ENCODE results near the gene PPL.

PPL gene

DNA sequence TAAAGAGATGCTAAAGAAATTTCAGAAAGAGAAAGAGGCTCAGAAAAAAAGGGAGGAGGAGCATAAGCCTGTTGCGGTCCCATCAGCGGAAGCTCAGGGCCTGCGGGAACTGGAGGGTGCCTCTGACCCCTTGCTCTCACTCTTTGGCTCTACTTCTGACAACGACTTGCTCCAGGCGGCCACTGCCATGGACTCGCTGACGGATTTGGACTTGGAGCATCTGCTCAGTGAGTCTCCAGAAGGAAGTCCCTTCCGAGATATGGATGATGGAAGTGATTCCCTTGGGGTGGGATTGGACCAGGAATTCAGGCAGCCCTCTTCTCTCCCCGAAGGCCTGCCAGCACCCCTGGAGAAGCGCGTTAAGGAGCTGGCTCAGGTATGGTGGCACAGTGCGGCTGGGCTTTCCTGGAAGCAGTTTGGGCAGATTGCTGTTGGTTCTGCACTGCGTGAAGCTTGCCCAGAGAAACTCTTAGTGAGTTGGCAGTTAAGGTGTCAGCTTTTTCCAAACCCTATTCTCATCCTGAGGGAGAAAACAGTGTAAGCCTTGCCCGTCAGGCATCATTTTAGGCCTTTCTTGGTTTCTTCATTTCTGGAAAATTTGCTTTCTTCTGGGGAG is 76.1 kb downstream of the PPL start:
- DNase-seq (ENCODE audit: low read depth): no peak

DNA sequence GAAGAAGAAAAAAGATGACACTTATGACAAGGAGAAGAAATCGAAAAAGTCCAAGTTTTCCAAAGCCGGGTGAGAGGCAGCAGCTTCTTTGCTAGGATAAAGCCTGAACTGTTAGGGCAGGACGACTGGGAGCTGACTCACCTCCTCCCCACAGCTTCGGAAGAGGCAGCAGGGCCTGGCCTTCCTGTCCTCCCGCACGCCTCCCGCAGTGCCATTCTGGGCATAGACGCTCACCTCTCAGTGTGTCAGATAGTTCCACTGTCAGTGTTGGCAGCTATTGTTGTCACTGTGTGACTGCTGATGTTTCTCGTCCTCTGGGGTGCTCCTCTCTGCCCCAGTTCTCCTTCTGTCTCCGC is 77.1 kb downstream of the PPL start:
- no peak for DNase-seq (ENCODE audit: low read depth)

DNA sequence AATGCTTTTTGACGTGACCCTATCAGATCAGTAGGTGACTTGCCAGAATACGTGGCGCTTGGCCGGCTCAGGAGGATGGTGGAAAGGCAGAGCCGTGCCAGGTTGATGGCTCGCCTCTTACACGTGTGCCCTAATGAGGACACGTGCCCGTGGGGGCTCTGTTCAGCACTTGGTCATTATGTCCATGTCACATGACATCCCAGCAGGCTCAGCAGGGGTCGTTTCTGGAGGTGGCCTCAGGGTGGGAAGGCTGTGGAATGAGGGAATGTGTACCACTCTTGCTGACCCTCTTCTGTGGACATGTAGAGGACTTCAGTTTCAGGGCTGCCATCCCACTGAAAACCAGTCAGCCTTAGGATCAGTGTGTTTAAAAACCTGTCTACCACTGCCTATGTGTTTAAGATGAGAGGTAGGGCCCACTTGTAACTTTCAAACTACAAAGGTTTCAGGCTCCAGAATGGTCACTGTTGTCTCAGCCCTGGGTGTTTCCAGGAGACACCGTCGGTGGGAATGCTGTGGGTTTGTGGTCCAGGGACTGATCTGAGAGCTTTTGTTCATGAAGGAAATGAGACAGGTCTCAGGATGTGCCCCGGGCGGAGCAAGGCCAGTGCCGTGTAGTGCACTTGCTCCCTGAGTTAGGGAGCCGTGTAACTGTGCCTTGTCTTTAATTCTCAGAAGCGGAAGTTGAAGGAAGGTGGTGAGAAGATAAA is 77.6 kb downstream of the PPL start:
- no peak for DNase-seq (ENCODE audit: low read depth)

DNA sequence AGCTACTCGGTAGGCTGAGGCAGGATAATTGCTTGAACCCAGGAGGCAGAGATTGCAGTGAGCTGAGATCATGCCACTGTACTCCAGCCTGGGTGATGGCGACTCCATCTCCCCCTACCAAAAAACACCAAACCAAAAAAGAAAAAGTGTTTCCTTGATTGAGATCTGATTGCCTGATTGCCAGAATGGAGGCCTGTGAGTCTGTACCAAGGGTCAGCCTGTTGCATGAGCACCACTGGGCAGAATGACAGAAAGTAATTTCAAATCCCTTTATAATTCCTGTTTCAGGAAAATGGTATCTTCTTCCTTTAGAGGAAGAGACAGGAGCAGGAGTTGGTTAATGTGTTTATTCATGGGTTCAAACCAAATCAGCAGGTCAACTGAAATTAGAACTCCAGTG is 81.1 kb downstream of the PPL start:
- DNase-seq (ENCODE audit: low read depth): no peak

DNA sequence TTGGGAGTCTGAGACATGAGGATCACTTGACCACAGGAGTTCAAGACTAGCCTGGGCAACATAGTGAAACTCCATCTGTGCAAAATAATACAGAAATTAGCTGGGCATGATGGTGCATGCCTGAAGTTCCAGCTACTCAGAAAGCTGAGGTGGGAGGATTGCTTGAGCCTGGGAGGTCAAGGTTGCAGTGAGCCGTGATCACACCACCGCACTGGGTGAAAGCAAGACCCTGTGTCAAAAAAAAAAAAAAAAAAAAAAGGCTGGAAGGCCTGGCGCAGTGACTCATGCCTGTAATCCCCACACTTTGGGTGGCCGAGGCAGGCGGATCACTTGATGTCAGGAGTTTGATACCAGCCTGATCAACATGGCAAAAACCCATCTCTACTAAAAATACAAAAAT is 81.6 kb downstream of the PPL start:
- no peak for DNase-seq (ENCODE audit: low read depth)

DNA sequence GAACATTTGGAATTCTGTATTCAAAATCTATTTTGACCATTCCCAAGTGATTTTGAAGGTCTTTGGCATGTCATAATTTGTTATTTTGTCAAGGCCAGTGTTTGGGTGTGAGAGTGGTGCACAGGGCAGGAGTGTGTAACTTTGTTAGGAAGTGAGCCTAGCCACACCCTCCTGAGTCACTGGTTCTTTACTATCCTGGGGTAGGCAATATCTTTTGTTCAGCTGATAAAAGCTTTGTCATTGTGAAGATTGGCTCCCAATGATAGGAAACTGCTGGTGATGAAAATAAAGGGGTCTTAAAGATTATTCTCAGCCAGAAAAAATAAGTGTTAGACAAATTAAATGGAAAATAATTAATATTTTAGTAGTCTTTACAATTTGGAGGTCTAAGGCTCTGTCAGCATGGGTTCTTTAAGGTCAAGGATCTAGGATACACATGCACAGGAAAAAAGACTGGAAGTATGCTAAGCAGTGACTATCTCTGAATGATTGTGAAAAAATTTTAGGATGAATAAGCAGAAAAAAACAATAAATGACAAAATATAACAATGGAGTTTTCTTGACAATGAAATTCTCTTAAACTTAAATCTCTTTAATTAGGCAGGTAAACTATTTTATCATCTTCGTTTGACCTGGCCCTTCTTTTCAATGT is 84.6 kb downstream of the PPL start:
- DNase-seq (ENCODE audit: low read depth): no peak

DNA sequence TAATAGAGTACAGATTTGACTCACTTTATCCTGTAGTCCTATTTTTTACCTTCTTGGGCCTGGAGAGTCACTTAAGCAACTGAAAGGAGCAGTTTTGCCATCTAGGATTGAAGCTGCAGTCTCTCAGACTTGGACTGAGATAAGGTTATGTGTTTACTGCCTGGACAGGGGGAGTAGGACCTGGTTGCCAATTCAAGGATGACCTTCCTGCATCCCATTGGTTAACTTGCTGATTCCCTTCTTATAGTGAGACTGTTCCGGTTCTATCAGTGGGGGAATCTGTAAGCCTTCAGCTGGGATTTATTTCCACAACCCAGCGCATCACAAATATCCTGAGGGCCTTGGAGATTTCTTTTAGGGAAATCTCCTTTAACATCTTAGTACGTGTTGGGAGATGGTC is 86.7 kb downstream of the PPL start:
- no peak for DNase-seq (ENCODE audit: low read depth)

DNA sequence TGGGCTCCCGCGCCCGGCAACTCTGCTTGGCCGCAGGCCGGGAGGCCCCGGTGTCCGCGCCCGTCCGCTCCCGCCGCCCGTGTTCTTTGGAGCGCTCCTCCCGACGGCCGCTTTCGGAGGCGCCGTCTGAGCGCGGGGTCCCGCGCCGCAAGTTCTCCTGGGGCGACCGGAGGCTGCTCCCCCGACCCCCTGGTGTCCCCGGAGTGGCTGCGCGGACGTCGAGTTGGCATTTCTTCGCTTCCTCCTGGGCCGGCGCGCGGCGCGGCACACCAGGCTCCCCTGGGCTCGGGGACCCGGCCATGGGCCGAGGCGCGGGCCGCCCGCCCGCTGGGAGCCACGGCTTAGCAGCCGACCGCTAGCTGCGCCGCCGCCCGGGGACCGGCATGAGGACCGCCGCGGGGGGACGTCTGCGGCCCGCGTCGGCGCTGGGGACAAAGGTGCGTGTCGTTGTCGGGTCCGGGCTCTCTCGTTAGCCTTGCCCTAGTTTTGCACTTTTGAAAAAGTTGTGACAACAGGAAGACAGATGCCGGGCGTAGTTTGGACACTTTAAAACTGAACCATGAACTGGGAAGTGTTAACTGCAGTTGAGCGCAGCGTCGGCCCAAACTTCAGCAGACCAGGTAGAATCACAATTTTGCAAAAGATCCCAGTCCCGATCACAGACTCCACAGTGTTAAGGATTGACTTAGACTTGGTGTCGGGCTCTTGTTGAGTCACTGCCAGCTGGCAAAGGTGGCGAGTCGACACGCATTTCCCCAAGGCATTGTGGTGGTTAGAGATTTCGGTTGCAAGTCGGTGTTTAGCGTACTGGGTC is 89.0 kb downstream of the PPL start:
- no peak for DNase-seq (ENCODE audit: low read depth)

DNA sequence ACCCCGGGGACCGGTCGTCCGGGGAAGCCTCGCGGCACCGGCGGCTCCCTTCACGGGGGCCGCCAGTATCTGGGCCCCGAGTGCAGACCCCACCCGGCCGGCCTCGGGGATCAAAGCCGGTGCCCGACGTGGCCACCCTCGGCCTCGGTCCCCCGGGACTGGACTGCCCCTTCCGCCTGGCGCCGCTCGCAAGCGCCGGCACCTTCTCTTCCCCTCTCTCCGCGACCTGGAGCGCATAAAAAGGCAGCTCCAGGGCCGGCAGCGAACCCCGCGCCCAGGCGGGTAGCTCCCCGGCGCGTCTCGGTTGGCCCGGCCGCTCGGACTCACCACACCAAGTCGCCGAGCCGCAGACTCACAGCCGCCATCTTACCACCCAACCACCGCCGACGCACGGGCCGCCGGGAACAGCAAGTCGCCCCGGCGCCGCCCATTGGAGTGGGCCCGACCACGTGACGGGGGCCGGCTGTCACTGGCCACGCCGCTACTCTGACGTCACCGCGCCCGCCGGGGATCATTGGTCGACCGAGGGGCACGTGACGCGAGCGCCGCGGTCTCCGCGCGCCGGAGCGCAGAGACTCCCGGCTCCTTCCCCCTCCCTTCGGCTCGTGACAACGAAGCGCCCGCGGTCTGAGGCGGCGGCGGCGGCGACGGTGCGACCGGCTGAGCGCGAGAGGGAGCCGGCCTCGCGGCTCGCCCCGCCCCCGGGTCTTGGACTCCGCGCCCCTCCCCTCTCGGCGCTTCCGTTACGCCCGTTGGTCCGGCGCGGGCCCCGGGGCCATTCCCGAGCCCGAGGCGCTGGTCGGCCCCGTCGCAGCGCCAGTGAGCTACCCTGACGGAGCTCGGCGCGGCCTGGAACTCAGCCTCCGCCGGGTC is 89.8 kb downstream of the PPL start, which contains the start of the genes GLYR1 and UBN1:
Gene GLYR1, minus strand, starts transcription at position 388 of the 873 bp plus-strand sequence. Its CDS starts 23 bp downstream, at position 365.
Gene UBN1, plus strand, starts transcription at position 581 of the 873 bp plus-strand sequence. CDS start 5,437 bp downstream, outside the sequence.
- DNase-seq (ENCODE audit: low read depth): peak; percentile 69

DNA sequence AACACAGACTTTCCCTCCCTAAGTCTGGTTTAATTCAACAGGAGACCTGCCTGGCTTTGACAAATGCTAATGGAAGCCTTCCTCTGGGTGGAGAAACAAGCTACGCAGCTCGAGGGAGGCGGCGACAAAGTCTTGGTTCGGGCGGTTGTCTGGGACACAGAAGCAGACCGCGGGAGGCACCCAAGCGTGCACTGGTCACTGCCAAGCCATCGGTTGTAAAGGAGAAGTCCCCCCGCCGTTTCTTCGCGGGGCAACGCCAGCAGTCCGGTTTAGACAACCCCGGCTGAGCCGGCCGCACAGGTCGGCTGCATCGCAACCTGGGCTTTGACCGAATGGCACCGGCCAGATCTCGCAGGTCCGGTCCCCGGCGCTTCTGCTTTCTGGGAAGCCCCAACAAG is 90.4 kb downstream of the PPL start:
- no peak for DNase-seq (ENCODE audit: low read depth)

DNA sequence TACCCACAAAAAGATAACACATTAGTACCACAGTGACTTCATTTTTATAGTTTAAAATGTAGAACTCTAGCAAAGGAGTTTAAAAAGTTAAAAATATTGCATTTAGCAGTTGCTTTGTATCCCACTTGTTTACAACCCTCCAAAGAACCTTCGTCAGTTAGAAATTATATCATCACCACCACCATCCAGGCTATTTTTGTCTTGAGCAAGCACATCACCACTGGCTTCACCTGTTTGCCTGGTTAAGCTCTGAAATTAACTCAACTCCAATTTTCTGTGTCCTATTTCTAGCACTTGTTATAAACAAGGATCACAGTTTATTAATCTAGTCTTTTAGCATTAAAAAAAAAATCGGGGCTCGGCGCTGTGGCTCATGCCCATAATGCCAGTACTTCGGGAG is 96.0 kb downstream of the PPL start:
- DNase-seq (ENCODE audit: low read depth): no peak

DNA sequence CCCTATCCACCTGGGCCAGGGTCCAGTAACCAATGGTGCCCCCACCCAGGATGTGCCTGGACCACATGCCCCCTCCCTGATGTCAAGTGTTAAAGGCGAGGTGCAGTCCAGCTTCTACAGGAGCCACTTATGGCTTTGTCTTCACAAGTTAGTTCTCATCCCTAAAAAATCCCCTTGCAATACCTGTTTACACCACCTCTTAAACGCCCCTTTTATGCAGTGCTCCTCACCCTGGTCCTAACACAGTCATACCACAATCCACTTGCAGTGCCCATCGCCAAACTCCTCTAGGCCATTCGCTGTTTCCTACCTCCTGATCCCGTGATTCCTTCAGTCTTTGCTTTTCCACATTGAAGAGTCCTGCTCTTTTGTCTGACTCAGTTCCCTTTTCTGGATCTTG is 97.0 kb downstream of the PPL start:
- DNase-seq (ENCODE audit: low read depth): no peak

DNA sequence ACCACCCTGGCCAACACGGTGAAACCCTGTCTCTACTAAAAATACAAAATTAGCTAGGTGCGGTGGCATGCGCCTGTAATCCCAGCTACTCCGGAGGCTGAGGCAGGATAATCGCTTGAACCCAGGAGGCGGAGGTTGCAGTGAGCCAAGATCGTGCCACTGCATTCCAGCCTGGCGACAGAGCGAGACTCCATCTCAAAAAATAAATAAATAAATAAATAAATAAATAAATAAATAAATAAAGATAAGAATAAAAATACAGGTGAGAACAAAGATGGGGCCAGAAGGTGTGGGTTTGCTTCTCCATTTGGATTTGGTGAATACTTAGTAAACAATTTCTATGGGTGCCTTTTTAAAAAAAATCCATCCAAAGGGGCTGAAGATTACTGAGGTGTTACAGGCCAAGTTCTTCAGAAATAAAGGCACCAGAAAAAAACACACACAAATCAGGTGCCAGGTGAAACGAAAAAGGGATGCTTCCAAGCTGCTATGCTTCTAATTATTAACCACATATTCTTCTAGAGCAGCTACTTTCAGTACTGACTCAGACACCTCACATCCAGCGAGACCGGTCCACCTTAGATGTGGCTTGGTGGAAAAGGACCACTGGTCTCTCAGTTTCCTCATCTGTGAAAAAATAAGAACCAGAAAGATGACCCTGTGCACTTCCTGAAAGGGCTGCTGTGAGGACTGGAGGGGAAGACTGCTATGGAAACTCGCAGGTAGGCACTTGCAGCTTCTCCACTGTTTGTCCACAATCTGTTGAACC is 99.0 kb downstream of the PPL start:
- no peak for DNase-seq (ENCODE audit: low read depth)

DNA sequence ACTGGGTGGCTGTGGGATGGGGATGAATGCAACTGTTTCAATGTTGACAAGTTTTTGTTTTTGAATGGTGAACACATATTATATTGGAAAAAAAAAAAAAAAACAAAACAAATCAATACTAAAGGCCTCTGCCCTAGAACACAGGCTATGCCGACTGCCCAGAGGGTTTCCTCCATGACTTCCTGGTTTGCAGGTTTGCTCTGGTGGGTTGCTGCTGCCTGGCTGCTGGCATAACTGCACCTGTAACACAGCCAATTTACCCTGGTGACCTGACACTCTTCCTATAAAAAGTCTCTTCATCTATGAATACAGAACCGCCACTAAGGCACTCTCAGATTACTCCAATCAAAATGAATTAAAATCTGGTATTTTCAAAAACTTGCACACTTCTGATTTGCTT is 100.2 kb downstream of the PPL start:
- DNase-seq (ENCODE audit: low read depth): no peak

DNA sequence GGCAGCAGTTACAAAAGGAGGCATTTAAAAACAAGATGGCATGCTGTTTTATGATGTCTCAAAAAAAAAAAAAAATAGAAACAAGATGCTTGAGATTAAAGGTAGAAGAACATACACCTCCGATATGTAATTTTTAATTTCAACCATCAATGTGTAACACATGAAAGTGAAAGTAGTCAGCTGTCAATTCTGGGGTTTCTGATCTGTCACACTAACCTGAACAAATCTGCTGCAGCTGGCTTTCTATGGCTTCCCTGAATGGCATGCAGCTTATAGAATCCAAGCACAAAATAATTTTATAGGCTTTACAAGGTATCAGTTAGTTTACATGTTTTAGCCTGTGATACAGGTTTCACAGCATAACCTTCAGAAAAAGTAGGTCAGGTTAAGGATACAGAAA is 103.4 kb downstream of the PPL start:
- no peak for DNase-seq (ENCODE audit: low read depth)

DNA sequence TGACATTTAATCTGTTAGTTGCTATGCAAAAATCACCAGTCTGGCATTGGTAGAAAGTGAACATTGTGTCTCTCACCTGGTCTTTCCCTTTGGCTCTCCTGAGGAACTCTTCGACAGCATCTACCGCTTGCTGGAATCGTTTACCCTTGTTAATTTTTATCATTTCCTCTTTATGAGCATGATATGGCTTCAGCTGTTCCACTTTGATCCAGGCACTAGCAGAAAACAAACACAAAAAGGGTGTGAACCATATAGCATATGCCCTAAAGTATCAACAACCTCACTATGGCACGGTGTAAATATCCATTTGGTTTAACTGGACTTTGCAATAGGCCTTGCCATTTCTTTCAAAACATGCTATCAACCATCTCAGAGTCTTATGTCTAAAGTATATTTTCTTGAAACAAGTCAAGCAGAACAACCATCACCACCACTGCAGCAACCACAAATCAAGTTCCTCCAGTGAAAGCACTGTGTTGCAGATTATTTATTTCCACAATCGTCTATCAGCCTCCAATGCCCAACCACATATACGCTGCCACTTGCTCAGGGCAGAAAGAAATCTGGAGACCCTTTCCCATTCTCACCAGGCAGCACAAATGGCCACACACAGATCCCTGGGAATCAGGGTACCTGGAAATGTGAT is 104.1 kb downstream of the PPL start:
- DNase-seq (ENCODE audit: low read depth): no peak

Measured in GM04503 (cell line).